NCI-H2227 (cell line): ENCODE results near the gene UACA.

ENCODE experiments used
- DNase-seq: peaks from one replicate; lab custom pipeline; 2025; ENCODE audit not compliant: unreplicated experiment; lab: John Stamatoyannopoulos, UW

Gene UACA

DNA sequence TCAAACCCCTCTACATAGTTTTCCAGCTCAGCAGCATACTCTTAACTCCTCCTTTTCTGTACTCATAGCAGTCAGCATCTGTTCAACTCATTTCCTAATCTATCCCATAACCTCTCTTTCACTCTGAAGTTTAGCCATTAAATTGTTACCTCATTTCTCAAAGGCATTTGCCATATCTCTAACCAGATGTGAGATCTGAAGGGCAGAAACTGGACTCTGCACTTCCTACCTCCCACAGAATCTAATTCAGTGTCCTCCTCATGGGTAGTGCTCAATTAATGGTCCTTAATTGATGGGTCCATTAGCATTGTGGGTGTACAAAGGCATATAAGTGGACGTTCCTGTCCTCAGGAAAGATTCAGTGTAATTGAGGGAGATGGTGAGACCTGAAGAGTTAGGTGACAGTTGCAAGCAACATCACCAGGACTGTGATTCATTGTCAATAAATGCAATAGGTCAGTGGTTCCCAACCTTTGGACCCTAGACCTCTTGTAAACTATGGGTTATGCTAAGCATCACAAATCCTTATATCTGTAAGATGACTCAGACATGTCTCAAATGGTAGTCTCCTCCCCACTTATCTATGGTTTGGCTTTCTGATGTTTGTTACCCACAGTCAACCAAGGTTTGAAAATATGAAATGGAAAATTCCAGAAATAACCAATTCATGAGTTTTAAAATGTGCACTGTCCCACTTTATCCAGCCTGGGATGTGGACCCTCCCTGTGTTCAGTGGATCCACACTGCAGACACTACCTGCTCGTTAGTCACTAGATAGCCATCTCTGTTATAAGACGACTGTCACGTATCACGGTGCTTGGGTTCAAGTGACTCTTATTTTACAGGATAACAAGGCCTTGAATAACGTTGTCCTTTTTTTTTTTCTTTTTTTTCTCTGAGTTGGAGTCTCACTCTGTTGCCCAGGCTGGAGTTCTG, 25.0 kb upstream of the UACA start:
- DNase-seq = no peak

DNA sequence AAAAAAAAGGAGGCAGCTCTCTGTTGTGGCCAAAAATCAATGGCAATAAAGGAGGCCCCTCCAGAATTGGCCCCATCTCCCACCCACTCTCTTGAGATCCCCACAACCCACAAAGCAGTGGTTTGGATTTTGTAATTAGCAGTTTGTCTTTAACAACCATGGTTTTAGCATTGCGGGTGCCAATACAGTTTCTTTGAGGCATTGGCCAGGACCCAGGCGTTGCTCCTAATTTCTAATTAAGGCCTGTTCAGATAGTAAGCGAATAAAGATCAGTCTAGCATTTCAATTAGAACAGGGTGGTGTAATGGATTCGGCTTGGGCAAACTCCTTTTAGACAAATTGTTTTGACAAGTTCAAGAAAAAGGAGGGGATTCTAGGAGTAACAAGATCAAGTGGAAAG, 23.6 kb upstream of the UACA start:
- DNase-seq = no peak

- DNase-seq = peak; percentile 3
Measured at GRCh38 chr15:70783610-70784022, 20.3 kb upstream of the UACA start.

DNA sequence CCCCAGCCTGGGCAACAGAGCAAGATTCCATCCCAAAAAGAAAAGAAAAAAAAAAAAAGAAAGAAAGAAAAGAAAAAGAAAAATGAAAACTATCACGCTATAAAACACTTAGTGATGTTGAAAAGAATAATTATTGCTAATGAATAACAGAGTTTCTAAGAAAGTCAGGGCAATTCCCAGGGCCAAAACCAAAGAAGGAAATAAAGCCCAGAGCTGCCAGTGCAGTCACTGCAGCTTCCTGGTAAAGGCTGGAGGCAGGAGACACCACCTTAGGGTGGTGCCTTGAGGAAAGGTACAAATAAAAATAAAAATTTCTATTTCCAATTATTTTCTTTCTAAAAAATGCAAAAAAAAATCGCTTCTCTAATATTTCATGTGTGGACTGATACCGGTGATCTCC, 19.7 kb upstream of the UACA start:
- no peak for DNase-seq

GRCh38 chr15:70781236-70781635, 17.9 kb upstream of the UACA start:
- no peak for DNase-seq

DNA sequence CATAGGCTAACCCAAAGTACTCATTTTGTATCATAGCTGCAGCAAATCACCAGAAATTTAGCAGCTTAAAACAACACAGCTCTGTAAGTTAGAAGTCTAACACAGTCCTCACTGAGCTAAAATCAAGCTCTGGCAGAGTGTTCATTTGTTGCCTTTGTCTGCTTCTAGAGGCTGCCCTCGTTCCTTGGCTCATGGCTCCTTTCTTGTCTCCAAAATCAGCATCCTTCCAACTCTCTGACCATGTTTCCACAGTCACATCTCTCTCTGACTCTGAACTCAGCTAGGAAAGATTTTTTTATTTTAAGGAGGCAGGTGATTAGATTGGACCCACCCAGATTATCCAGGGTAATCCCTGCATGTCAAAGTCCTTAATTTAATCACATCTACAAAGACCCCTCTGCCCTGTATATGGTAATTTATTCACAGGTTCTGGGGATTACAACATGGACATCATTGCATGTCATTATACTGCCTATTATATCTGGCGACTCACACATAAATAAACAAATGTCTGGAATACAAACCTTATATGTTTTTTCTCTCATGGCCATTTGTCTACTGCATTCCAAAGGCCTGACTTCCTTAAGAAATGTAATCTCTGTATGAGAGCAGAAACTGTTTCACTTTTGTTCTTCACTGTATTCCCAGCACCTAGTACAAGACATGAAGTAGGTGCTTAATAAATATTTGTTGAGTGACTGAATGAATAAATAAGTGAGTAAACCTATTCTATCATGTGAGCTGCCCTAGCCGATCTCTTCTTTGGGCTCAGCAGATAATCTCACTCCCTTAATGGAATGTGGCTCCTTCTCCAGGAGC, 15.1 kb upstream of the UACA start:
- DNase-seq = no peak

GRCh38 chr15:70777170-70777926, 14.0 kb upstream of the UACA start:
- DNase-seq = no peak

DNA sequence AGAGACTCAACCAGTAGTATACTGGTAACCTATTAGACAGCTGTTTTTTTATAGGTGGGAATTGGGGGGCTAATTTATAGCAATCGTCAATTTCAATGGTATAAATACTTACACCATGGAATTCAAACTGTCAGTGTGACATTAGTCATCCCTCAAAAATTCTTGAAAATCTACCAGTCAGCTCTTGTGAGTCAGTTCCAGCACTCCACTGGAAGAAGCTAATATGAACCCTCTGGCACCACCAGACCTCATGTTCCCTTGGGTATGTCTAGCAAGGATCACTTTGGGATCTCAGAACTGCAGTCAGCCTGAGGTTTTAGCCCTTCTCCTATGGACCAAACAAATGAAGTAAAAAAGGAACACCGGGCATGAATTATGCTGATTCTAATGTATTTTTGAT, 11.8 kb upstream of the UACA start:
- DNase-seq = no peak

GRCh38 chr15:70772402-70772801, 9.0 kb upstream of the UACA start:
- DNase-seq = no peak

- DNase-seq = no peak
Measured at GRCh38 chr15:70770863-70771262, 7.5 kb upstream of the UACA start.

DNA sequence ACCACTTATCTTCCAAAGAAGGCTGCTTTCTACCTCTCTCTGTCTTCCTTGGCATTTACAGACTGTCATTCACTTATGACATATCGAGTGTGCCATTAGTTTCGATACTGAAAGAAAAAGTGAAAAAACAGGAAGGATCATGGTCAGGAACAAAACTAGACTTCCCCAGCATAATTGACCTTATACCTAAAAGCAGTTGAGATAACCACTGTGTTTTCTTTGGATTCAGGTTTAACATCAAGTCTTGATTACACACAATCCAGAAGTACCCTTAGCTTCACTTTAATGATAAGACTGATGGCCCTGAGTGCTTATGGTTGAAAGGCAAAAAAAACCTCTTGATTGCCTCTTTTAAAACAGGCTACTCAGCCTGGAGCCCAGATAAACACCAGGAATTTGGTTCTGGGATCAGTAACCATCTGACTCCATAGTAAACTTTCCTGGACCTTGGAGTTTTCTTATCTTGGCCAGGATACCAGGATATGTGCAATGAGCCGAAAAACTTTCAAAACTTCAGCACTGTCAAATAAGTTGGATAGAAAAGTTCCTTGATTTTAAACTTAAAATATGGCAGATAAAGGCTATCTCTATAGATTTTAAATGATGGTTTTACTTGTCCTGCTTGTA, 5.0 kb upstream of the UACA start:
- DNase-seq = no peak

DNA sequence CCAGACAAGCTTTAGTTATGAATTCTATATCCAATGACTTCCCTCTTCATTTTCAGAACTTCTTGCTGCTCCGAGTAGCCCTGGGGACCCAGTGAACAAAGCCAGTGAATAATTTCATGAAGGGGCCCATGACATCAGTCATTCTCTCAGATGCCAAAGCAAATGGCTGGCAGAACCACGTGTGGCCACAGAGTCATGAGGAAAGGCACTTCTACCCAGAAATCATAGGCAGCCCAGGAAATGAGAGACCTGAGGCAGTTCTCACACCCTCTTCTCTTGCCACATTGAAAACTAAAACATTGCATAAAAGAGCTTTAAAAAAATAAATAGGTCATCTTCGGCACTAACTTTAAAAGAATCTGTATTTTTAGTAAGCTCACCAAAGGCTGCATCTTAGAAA, 4.3 kb upstream of the UACA start:
- no peak for DNase-seq

- no peak for DNase-seq
Measured at GRCh38 chr15:70766597-70766996, 3.2 kb upstream of the UACA start.

DNA sequence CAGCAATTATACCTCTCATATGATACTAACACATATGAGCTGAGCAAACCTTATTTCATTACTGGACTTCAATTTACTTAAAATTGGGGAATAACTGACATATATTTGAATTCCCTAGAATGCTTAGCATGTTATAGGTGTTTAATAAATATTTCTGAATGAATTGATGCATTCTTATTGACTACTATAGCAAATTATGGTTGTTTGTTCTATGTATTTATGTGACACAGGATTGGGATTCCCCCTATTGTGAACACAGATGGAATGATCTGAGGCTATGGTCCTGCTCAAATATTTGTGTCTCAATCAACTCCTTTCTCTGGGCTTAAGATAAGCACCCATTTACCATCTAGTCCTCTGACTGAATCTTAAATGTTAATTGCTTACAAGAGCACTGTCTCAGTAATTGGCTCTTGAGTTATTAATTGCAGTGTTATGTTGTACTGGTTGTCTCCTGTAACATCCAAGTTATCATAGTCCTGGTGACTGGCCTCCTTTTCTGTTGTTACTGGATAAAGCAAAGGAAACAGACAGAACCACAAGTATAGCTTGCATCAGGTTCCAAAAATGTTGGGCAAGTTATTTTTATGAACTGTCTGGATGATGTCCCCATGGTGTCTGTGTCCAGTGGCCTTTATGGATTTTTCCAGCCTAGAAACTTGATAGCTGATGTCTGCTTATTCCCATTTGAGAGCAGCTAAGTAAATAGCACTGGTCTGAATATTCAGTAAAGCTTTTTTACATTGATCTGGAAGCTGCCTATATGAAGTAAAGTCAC, 2.3 kb upstream of the UACA start:
- DNase-seq = no peak

DNA sequence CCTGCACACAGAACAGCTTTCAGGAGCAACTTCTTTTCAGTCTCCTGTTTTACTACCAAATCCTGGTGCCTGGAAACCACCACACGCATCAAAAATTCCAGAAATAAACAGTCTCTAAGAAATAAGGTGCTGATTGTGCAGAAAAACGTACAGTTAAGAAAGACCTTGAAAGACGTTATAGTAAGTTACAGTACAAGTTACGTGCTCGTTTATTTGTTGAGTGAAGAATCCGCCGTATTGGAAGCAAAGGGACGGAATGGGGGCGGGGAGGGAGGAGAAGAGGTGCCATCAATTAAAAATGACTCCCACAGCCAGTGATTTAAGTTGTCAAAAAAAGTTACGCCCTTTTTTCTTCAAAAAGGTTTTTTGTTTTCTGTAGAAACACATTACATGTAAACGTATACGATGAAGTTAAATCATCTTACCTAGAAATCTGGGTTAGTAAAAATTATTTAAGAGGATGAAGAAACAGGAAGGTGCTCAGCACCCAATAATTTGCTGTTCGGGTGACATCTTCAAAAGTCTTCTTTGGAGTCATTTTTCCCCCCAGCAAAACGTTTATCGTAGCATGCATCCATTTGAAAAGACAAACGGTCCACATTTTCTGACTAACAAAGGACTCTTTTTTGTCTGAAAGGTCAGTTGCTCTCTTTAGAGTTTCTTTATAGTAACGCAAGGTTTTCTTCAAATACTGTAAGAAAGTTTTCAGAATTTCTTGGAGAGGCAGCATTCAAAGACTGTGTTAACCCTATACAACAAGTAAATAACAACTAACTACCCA, 782 bp upstream of the UACA start:
- DNase-seq = no peak

GRCh38 chr15:70762469-70763119, 764 bp downstream of the UACA start:
- DNase-seq = no peak

DNA sequence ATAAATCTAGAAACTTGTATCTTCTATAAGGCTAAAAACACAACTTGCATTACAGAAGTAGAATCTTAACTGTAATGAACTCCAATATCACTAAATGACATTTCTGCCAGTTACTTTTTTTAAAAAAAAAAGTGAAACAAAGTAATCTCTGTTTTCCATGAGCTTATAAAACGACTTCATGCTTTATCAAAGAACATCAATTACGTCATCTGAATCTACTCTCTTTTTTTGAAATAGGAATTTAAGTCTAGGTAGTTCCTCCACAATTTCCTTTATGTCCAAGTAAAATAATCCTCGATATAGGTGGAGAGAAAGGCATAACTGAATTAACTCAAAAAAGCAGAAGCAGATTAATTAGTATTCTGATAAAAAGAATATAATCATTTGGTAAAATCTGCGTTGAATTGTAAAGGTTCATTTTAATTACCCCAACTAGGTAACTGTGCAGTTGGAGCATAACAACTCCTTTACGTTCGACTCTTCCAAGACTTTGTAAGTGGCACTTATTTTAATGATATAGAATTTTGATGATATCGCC, 1.4 kb downstream of the UACA start:
- DNase-seq = no peak

DNA sequence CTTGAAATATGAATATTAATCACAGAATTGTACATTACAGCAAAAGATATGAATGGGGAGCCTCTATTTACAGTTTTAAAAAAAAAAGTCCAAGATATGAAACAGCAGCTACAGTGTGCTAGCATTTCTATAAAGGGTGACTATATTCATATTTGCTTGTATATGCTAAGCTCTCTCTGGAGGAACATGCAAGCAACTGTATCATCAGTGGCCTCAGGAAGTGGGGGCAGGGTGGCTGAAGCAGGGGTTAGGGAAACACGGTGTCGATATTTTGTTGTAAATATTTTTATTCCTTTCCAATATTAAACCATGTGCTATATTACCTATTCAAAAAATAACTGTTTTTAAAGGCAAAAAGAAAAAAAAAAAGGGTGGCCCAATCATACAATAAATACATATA, 2.3 kb downstream of the UACA start:
- no peak for DNase-seq
